ENCODE results near the gene PELI2. TPM values are rescaled to one million over a fixed set of nuclear protein-coding genes. Genes with fewer than 3 reads are reported as not detected.

Gene PELI2
- total and polyA plus RNA-seq, 5 donors: 1.4 to 6.8 (median 4.6) TPM

DNA sequence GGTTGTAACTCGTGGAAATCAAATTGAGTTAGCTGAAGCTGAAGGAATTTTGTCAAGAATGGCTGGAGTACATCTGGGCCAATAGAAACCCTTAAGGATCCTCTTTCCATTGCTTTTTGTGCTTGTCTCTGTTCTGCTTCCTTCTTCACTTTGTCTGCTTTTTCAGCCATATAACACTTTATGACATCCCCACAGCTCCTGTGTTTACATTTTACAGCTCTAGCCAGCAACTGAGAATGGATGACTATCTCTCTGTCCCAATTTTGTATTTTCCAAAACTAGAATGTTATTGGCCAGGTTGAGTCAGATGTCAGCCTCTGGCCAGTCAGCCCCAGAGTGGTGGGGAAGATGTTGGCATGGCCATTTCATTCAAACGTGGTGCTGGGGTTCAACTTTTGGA lies 57.6 kb downstream of the PELI2 start:
- Histone ChIP-seq H3K4me1 (ENCODE audit: control insufficient read depth, insufficient read depth, low read length) (peaks cover 2% of the 10 kb centered on the region), H3K27ac (ENCODE audit: low read length) (no peak overlapping the region), H3K4me3 (ENCODE audit: low read length) (no peak overlapping the region), H3K27me3 (ENCODE audit: control insufficient read depth, insufficient read depth) (no peaks in the 10 kb centered on the region), H3K9me3 (ENCODE audit: control insufficient read depth, low read length) (no peaks in the 10 kb centered on the region)
- ATAC-seq (no peak), DNase-seq (no peak)
- WGBS: 75% methylated on average over 2 of the region's 2 CpGs
- intact Hi-C loops (cut with DNase I): no loop called here

GRCh38 chr14:56176530-56176929 lies 58.3 kb downstream of the PELI2 start:
- Histone ChIP-seq H3K27ac (ENCODE audit: low read length) (no peak overlapping the region), H3K27me3 (ENCODE audit: control insufficient read depth, insufficient read depth) (no peaks in the 10 kb centered on the region), H3K4me3 (ENCODE audit: low read length) (no peak overlapping the region), H3K9me3 (ENCODE audit: control insufficient read depth, low read length) (no peaks in the 10 kb centered on the region), H3K4me1 (ENCODE audit: control insufficient read depth, insufficient read depth, low read length) (peaks cover 2% of the 10 kb centered on the region)
- intact Hi-C loops (cut with DNase I): no loop called here
- WGBS: 96% methylated on average over 3 of the region's 3 CpGs
- ATAC-seq (no peak), DNase-seq (no peak)

GRCh38 chr14:56177036-56177435 lies 58.8 kb downstream of the PELI2 start:
- intact Hi-C loops (cut with DNase I): no loop called here
- 59% methylated on average over 2 of the region's 2 CpGs for WGBS
- Histone ChIP-seq H3K27ac (ENCODE audit: low read length) (no peak overlapping the region), H3K4me3 (ENCODE audit: low read length) (no peak overlapping the region), H3K4me1 (ENCODE audit: control insufficient read depth, insufficient read depth, low read length) (peaks cover 2% of the 10 kb centered on the region), H3K27me3 (ENCODE audit: control insufficient read depth, insufficient read depth) (no peaks in the 10 kb centered on the region), H3K9me3 (ENCODE audit: control insufficient read depth, low read length) (no peaks in the 10 kb centered on the region)
- ATAC-seq (no peak), DNase-seq (no peak)

- Histone ChIP-seq H3K27ac (ENCODE audit: low read length) (no peak overlapping the region), H3K9me3 (ENCODE audit: control insufficient read depth, low read length) (no peaks in the 10 kb centered on the region), H3K27me3 (ENCODE audit: control insufficient read depth, insufficient read depth) (no peaks in the 10 kb centered on the region), H3K4me3 (ENCODE audit: low read length) (no peak overlapping the region), H3K4me1 (ENCODE audit: control insufficient read depth, insufficient read depth, low read length) (peaks cover 2% of the 10 kb centered on the region)
- DNase-seq: no peak
- intact Hi-C loops (cut with DNase I): no loop called here
- ATAC-seq: peak in 1 of 2 donors; percentile 58
- 48% methylated on average over 4 of the region's 4 CpGs for WGBS
Observed at GRCh38 chr14:56180754-56181542, 62.7 kb downstream of the PELI2 start.

GRCh38 chr14:56181681-56182085 lies 63.5 kb downstream of the PELI2 start:
- ATAC-seq: no peak
- no peak overlapping the region for H3K27ac ChIP-seq (ENCODE audit: low read length)
- intact Hi-C loops (cut with DNase I): no loop called here

DNA sequence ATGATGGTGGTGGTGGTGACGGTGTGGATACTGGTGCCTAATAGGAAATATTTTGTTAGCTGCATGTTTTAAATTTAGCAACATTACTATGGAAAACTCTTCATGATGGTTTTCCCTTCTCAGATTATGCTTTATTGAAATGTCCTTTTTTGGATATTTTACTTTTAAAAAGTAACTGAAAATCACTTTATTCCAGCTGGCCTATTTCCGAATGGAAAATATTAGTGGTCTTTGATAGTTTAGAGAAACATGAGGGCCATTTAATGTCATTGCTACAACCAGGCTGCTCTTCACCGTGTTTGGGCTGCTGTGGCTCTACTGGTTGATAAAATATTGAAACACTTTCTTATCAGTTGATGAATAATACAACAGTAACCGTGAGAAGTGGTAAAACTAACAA lies 64.2 kb downstream of the PELI2 start:
- WGBS: 66% methylated on average over 4 of the region's 4 CpGs
- ATAC-seq: no peak

More at GRCh38 chr14:56181681-56182085, 63.5 kb downstream of the PELI2 start:
- Histone ChIP-seq H3K27me3 (ENCODE audit: control insufficient read depth, insufficient read depth) (no peaks in the 10 kb centered on the region), H3K9me3 (ENCODE audit: control insufficient read depth, low read length) (no peaks in the 10 kb centered on the region), H3K4me3 (ENCODE audit: low read length) (no peak overlapping the region), H3K4me1 (ENCODE audit: control insufficient read depth, insufficient read depth, low read length) (peaks cover 2% of the 10 kb centered on the region)
- DNase-seq: no peak
- 90% methylated on average over 2 of the region's 2 CpGs for WGBS

DNA sequence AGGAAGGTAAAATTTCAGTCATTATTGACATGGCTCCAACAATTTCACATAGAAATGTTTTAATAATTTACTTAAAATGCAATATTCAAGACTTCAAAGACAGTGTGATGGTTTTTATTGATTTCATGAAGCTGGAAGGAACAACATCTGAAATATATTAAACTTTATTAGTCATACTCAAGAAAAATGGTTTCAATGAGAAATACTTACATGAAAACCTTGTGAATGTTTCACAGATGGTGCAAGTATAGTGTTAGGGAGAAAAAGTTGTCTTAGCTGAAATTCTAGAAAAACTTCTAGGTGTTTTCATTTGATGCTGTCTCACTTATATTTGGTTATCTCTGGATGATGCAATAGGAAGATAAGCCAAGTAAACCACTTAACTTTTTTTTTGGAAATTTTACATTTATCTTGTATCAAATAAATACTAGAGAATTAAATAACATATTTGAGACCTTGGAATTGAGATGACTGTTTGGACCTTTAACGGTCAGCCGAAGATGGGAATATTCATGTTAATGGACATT lies 65.5 kb downstream of the PELI2 start:
- Histone ChIP-seq H3K4me3 (ENCODE audit: low read length) (no peak overlapping the region), H3K9me3 (ENCODE audit: control insufficient read depth, low read length) (no peaks in the 10 kb centered on the region), H3K27me3 (ENCODE audit: control insufficient read depth, insufficient read depth) (no peaks in the 10 kb centered on the region), H3K4me1 (ENCODE audit: control insufficient read depth, insufficient read depth, low read length) (no peaks in the 10 kb centered on the region), H3K27ac (ENCODE audit: low read length) (no peak overlapping the region)
- intact Hi-C loops (cut with DNase I): no loop called here
- DNase-seq: no peak
- 97% methylated on average over 2 of the region's 2 CpGs for WGBS
- ATAC-seq: no peak

More for the DNA sequence above, 64.2 kb downstream of the PELI2 start:
- Histone ChIP-seq H3K27me3 (ENCODE audit: control insufficient read depth, insufficient read depth) (no peaks in the 10 kb centered on the region), H3K4me1 (ENCODE audit: control insufficient read depth, insufficient read depth, low read length) (no peaks in the 10 kb centered on the region), H3K4me3 (ENCODE audit: low read length) (no peak overlapping the region), H3K27ac (ENCODE audit: low read length) (no peak overlapping the region), H3K9me3 (ENCODE audit: control insufficient read depth, low read length) (no peaks in the 10 kb centered on the region)
- intact Hi-C loops (cut with DNase I): no loop called here
- DNase-seq: no peak

- Histone ChIP-seq H3K27me3 (ENCODE audit: control insufficient read depth, insufficient read depth) (no peaks in the 10 kb centered on the region), H3K9me3 (ENCODE audit: control insufficient read depth, low read length) (no peaks in the 10 kb centered on the region), H3K27ac (ENCODE audit: low read length) (no peak overlapping the region), H3K4me1 (ENCODE audit: control insufficient read depth, insufficient read depth, low read length) (no peaks in the 10 kb centered on the region), H3K4me3 (ENCODE audit: low read length) (no peak overlapping the region)
- DNase-seq: peak in 1 of 3 donors; percentile 64
- ATAC-seq: no peak
- intact Hi-C loops (cut with DNase I): no loop called here
Observed at GRCh38 chr14:56185992-56186391, 67.8 kb downstream of the PELI2 start.

DNA sequence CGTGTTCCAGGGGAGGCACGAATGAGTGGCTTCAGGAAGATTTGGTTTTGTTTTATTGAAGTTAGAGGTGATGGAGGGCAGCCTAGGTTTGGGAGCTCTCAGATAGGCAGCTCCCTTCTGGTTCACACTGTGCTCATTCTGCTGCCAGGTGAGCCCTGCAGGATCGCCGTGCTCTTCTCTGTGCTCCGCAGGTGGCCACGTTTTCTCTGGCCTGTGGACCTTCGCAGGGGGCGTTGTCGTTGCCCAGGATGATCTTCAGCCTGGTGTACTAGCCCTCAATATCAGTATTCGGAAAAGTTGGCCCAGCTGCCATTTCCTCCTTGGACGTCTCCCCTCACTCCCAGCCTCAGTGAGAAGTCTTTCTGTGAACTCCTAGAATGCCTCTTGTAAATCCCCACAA lies 69.5 kb downstream of the PELI2 start:
- intact Hi-C loops (cut with DNase I): no loop called here
- WGBS: 89% methylated on average over 11 of the region's 11 CpGs
- Histone ChIP-seq H3K4me3 (ENCODE audit: low read length) (no peak overlapping the region), H3K27ac (ENCODE audit: low read length) (no peak overlapping the region), H3K27me3 (ENCODE audit: control insufficient read depth, insufficient read depth) (no peaks in the 10 kb centered on the region), H3K9me3 (ENCODE audit: control insufficient read depth, low read length) (no peaks in the 10 kb centered on the region), H3K4me1 (ENCODE audit: control insufficient read depth, insufficient read depth, low read length) (no peaks in the 10 kb centered on the region)
- no peak for ATAC-seq
- no peak for DNase-seq

DNA sequence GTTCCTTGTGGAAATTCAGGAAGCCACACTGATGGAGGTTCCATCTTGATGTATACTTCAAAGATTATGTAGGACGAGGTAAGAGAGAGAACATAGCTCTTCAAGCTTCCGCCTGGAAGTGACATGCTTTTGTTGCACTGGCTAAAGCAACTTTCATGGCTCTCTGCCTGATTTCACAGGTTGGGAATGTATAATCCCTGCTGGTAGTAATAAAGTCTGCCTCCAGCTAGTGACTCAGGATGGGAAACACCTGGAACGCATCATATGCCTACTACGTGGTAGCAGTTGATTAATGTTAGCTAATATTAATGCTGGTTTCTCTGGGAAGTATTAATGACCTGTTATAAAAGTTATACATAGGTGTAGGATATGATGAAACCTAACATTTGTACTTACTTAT lies 71.1 kb downstream of the PELI2 start:
- Histone ChIP-seq H3K9me3 (ENCODE audit: control insufficient read depth, low read length) (no peaks in the 10 kb centered on the region), H3K4me3 (ENCODE audit: low read length) (no peak overlapping the region), H3K27me3 (ENCODE audit: control insufficient read depth, insufficient read depth) (no peaks in the 10 kb centered on the region), H3K4me1 (ENCODE audit: control insufficient read depth, insufficient read depth, low read length) (no peaks in the 10 kb centered on the region), H3K27ac (ENCODE audit: low read length) (no peak overlapping the region)
- ATAC-seq: no peak
- intact Hi-C loops (cut with DNase I): no loop called here
- no peak for DNase-seq
- 70% methylated on average over 4 of the region's 4 CpGs for WGBS

GRCh38 chr14:56193347-56193746 lies 75.1 kb downstream of the PELI2 start:
- Histone ChIP-seq H3K9me3 (ENCODE audit: control insufficient read depth, low read length) (no peaks in the 10 kb centered on the region), H3K27me3 (ENCODE audit: control insufficient read depth, insufficient read depth) (no peaks in the 10 kb centered on the region), H3K4me3 (ENCODE audit: low read length) (no peak overlapping the region), H3K27ac (ENCODE audit: low read length) (no peak overlapping the region), H3K4me1 (ENCODE audit: control insufficient read depth, insufficient read depth, low read length) (no peaks in the 10 kb centered on the region)
- intact Hi-C loops (cut with DNase I): no loop called here
- DNase-seq (no peak), ATAC-seq (no peak)
- 93% methylated on average over 1 of the region's 1 CpG for WGBS

Data from right cardiac atrium (tissue), 5 donors.